IMR-90 (cell line): ENCODE data around the gene TTC39C. TPM values are rescaled to one million over a fixed set of nuclear protein-coding genes. Genes with fewer than 3 reads are reported as not detected.

ENCODE experiments used
- ATAC-seq: fragments of 200-7000 bp; cut with Tn5 transposase; 2 replicates; pipeline ENCODE4 v1.9.1; 2020; ENCODE audit warnings: low read depth, mild to moderate bottlenecking, moderate library complexity
- BruUV-seq: library from RNA; stranded (reverse); fragments of 400-500 nt; replicated peaks from 2 replicates; lab custom pipeline; 2021; lab: Mats Ljungman, UMichigan
- CTCF ChIA-PET: fragments of 300-600 bp; formaldehyde crosslinking; extraction: SDS; loops from one replicate; lab custom pipeline; 2021; ENCODE audit warnings: antibody characterized with exemption; lab: Yijun Ruan, JAX
- POLR2A ChIA-PET: fragments of 300-600 bp; sonication (Branson Sonifier 250); formaldehyde crosslinking; loops from one replicate; lab custom pipeline; 2022; ENCODE audit warnings: antibody characterized with exemption; ENCODE audit not compliant: unreplicated experiment; lab: Charles Lee
- DNase-seq: peaks from one replicate; pipeline ENCODE4 v3.0.0; 2013
- H2AFZ ChIP-seq: replicated peaks from 2 replicates; pipeline ENCODE3; 2013; ENCODE audit warnings: low read length, mild to moderate bottlenecking; ENCODE audit not compliant: poor library complexity
- H2AK5ac ChIP-seq: 2 replicates; pipeline ENCODE4 v1.6.1; 2013; ENCODE audit warnings: low read depth, low read length, inconsistent platforms
- H2AK9ac ChIP-seq: replicated peaks from 2 replicates; pipeline ENCODE3; 2013; ENCODE audit warnings: mild to moderate bottlenecking, low read depth, low read length, moderate library complexity; ENCODE audit not compliant: poor library complexity
- H2BK120ac ChIP-seq: 2 replicates; pipeline ENCODE4 v1.6.1; 2013; ENCODE audit warnings: low read depth, low read length, inconsistent platforms
- H2BK15ac ChIP-seq: 3 replicates; pipeline ENCODE4 v1.6.1; 2013; ENCODE audit warnings: low read depth, low read length, inconsistent platforms
- H2BK20ac ChIP-seq: 2 replicates; pipeline ENCODE4 v1.6.1; 2013; ENCODE audit warnings: low read depth, mild to moderate bottlenecking, inconsistent platforms, low read length, moderate library complexity
- H2BK5ac ChIP-seq: 2 replicates; pipeline ENCODE4 v1.6.1; 2013; ENCODE audit warnings: mild to moderate bottlenecking, low read depth, low read length, inconsistent platforms; ENCODE audit not compliant: poor library complexity, severe bottlenecking
- H3K14ac ChIP-seq: replicated peaks from 2 replicates; pipeline ENCODE4 v1.6.1; 2013; ENCODE audit warnings: low read depth, low read length, inconsistent platforms
- H3K18ac ChIP-seq: 2 replicates; pipeline ENCODE4 v1.6.1; 2013; ENCODE audit warnings: low read depth, low read length, control low read depth
- H3K23ac ChIP-seq: 2 replicates; pipeline ENCODE4 v1.6.1; 2013; ENCODE audit warnings: low read depth, low read length, inconsistent platforms
- H3K27ac ChIP-seq: 2 replicates; pipeline ENCODE4 v1.5.1; 2013; ENCODE audit warnings: mild to moderate bottlenecking, control low read depth, low read length; ENCODE audit not compliant: insufficient read depth
- H3K27me3 ChIP-seq: 2 replicates; pipeline ENCODE4 v1.6.1; 2013; ENCODE audit warnings: low read length; ENCODE audit not compliant: control insufficient read depth, insufficient read depth
- H3K36me3 ChIP-seq: 2 replicates; pipeline ENCODE4 v1.6.1; 2013; ENCODE audit warnings: low read length, mixed read lengths; ENCODE audit not compliant: control insufficient read depth, insufficient read depth
- H3K4ac ChIP-seq: 2 replicates; pipeline ENCODE4 v1.6.1; 2013; ENCODE audit warnings: low read depth, low read length, inconsistent platforms
- H3K4me1 ChIP-seq: 2 replicates; pipeline ENCODE4 v1.6.1; 2013; ENCODE audit warnings: low read length, mixed read lengths; ENCODE audit not compliant: control insufficient read depth, insufficient read depth
- H3K4me2 ChIP-seq: 2 replicates; pipeline ENCODE4 v1.6.1; 2013; ENCODE audit warnings: low read depth, mild to moderate bottlenecking, control low read depth, low read length, moderate library complexity
- H3K4me3 ChIP-seq: 2 replicates; pipeline ENCODE4 v1.5.1; 2013; ENCODE audit warnings: low read depth, mild to moderate bottlenecking, control low read depth, low read length, moderate library complexity; ENCODE audit not compliant: insufficient read depth
- H3K56ac ChIP-seq: 2 replicates; pipeline ENCODE4 v1.6.1; 2013; ENCODE audit warnings: low read length, inconsistent platforms; ENCODE audit not compliant: insufficient read depth; ENCODE audit errors: extremely low read depth
- H3K79me1 ChIP-seq, 2 experiments: 2 replicates each; pipeline ENCODE4 v1.6.1; 2013; ENCODE audit warnings: low read length in 2 of 2, inconsistent platforms in 1 of 2, low read depth in 1 of 2
- H3K9ac ChIP-seq: 2 replicates; pipeline ENCODE4 v1.6.1; 2013; ENCODE audit warnings: low read depth, low read length, control low read depth
- H3K9me1 ChIP-seq: 2 replicates; pipeline ENCODE4 v1.6.1; 2013; ENCODE audit warnings: low read length, inconsistent platforms; ENCODE audit not compliant: insufficient read depth
- H3K9me3 ChIP-seq: 2 replicates; pipeline ENCODE4 v1.6.1; 2013; ENCODE audit warnings: low read length; ENCODE audit not compliant: control insufficient read depth, insufficient read depth
- H4K20me1 ChIP-seq: 2 replicates; pipeline ENCODE4 v1.6.1; 2013; ENCODE audit warnings: low read length, inconsistent platforms; ENCODE audit not compliant: insufficient read depth
- H4K5ac ChIP-seq: 2 replicates; pipeline ENCODE4 v1.6.1; 2013; ENCODE audit warnings: mild to moderate bottlenecking, low read depth, low read length, control low read depth
- H4K8ac ChIP-seq, 2 experiments: 2 replicates each; pipeline ENCODE4 v1.6.1; 2013; ENCODE audit warnings: low read depth in 2 of 2, low read length in 2 of 2, control low read depth in 1 of 2, inconsistent platforms in 1 of 2
- H4K91ac ChIP-seq: 2 replicates; pipeline ENCODE4 v1.6.1; 2013; ENCODE audit warnings: low read depth, low read length, inconsistent platforms; ENCODE audit not compliant: insufficient read depth
- MAFK ChIP-seq: IDR thresholded peaks from 2 replicates; pipeline ENCODE4 v1.6.1; 2012; ENCODE audit warnings: low read depth, low read length, improper control_type of control experiment
- WGBS, 2 experiments: methylation state at CpG; one replicate each; pipeline versions ENCODE4 v1.1.5 to v1.1.7; 2013; ENCODE audit warnings: missing lambda C conversion rate in 2 of 2; ENCODE audit not compliant: insufficient read length in 1 of 2; ENCODE audit errors: extremely low coverage in 2 of 2; 5-methylcytosine and 5-hydroxymethylcytosine counted together
- dilution Hi-C: fragments of 300-500 bp; cut with HindIII; formaldehyde crosslinking; loops from one replicate; pipeline ENCODE4 v1.14.3; 2018; ENCODE audit warnings: low sequenced_read_pairs; ENCODE audit not compliant: unreplicated experiment
- in situ Hi-C: fragments of 300-500 bp; cut with MboI; formaldehyde crosslinking; loops from 3 replicates; pipeline ENCODE4 v1.14.3; 2019; ENCODE audit warnings: low sequenced_read_pairs, inconsistent platforms, mixed read lengths
- intact Hi-C: fragments of 100-400 bp; cut with micrococcal nuclease; formaldehyde crosslinking; loops from 2 replicates; pipeline ENCODE4 v1.10.0; 2022
- polyA plus RNA-seq, 3 experiments: library from polyadenylated mRNA; depleted of rRNA; stranded (reverse); fragments of >200 nt; gene quantifications; 2 replicates each; pipeline ENCODE4 v1.2.3, GENCODE V29; 2012; ENCODE audit warnings: low replicate concordance in 1 of 3
- total RNA-seq: library from RNA; depleted of rRNA; stranded (reverse); fragments of >200 nt; gene quantifications from 2 replicates; pipeline ENCODE4 v1.2.3, GENCODE V29; 2012

TTC39C gene
- total and polyA plus RNA-seq, 2 of the 4 experiments (the other 2 are of a cell fraction), result 8.0 to 20.8 TPM

GRCh38 chr18:24140697-24141096, 126.1 kb downstream of the TTC39C start:
- Histone ChIP-seq H3K79me1 (peaks cover 0 to 6% of the 10 kb centered on the region in 2 experiments; a peak in 1 of 4 replicates), H3K4ac (no peak overlapping the region), H3K4me3 (no peak overlapping the region), H2AK5ac (no peak overlapping the region), H3K4me1 (peaks cover 2% of the 10 kb centered on the region), H2BK20ac (no peak overlapping the region), H3K27me3 (no peaks in the 10 kb centered on the region), H3K9me3 (no peaks in the 10 kb centered on the region), H4K5ac (no peak overlapping the region), H3K4me2 (no peak overlapping the region), H3K14ac (no peak overlapping the region), H4K91ac (no peak overlapping the region), H3K56ac (no peak overlapping the region), H2AK9ac (no peak overlapping the region), H4K20me1 (no peaks in the 10 kb centered on the region), H3K9me1 (0 out of 2 replicates have a peak, but pooled peaks cover 6% of the 10 kb centered on the region), H2BK15ac (no peak overlapping the region), H3K27ac (no peak overlapping the region), H2AFZ (no peak overlapping the region), H2BK120ac (no peak overlapping the region), H3K18ac (no peak overlapping the region), H4K8ac (no peak overlapping the region), H3K9ac (no peak overlapping the region), H3K36me3 (no peaks in the 10 kb centered on the region), H3K23ac (no peak overlapping the region), H2BK5ac (no peak overlapping the region)
- intact Hi-C loops (no loop called here), dilution Hi-C loops (no loop called here), in situ Hi-C loops (no loop called here)
- TF ChIP-seq MAFK, result no peak
- DNase-seq, result no peak
- no TSS peak for BruUV-seq
- no peak for ATAC-seq
- ChIA-PET CTCF (no interaction called here), POLR2A (no interaction called here)
- 100% methylated on average over 2 of the region's 2 CpGs; no CpG with 5 or more reads in 1 of the 2 experiments for WGBS, 2 experiments
